ENCODE data around the gene GFPT2.

Gene GFPT2

DNA sequence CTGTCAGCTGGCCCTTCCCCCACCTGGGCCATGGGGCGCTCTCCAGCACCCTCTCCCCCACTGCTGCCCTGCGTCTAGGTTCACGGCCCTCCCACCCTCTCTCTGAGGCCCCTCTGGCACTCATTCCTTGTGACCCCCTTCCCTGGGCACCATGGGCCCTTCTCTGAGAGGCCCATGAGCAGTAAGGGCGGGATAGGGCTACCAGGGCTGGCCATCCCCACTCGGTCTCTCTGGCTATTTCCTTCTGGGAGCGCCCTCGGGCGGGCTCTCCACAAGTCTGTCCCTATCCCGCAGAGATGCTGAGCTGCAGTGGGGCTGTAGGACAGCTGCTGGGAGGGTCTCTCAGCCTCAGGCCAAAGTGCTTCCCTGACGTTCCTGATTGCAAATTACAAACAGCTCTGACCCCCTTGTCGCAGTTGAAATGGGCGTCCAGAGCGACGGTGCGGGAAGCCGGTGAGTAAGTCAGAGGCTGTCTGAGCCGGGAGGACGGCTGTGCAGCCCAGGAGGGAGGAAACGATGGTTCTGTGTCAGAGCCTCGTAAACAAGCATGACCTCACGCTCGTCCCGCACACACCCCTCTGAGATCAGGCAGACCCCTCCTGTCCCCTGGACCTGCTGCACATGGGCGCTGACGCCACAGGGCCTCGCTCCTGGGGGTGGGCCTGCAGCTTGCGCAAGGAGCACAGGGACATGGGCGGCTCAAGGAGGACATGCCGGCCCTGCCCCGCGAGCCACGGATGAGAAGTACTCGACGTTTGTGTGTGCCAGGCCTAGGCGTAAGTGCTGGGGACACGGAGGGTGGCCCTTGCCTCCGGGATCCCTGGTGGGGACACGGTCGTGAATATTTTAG is 36.3 kb upstream of the GFPT2 start:
- no peak overlapping the region for H3K4me3 ChIP-seq (ENCODE audit: low read length)
- H3K9ac ChIP-seq (ENCODE audit: low read depth, low read length) = no peak overlapping the region
- no peak overlapping the region for H3K4me2 ChIP-seq (ENCODE audit: low read length)
- H3K9me3 ChIP-seq (replicated peaks; ENCODE audit: low read length) = no peaks in the 10 kb centered on the region
- no peaks in the 10 kb centered on the region for H3K27me3 ChIP-seq (ENCODE audit: control insufficient read depth, insufficient read depth, low read length)
- no peaks in the 10 kb centered on the region for H3K4me1 ChIP-seq (ENCODE audit: control insufficient read depth, insufficient read depth, low read length)
- no peaks in the 10 kb centered on the region for H3K36me3 ChIP-seq (ENCODE audit: insufficient read depth, low read length)

DNA sequence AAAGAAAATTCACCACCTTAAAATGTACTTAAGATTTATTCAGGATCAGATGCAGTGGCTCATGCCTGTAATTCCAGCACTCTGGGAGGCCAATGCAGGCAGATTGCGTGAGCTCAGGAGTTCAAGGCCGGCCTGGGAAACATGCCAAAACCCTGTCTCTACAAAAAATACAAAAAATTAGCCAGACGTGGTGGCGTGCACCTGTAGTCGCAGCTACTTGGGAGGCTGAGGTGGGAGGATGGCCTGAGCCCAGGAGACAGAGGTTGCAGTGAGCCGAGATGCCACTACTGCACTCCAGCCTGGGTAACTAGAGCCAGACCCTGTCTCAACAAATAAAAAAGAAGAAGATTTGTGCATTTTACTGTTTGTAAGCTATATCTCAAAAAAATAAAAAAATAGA is 34.7 kb upstream of the GFPT2 start:
- H3K4me2 ChIP-seq (ENCODE audit: low read length) = no peak overlapping the region
- no peak overlapping the region for H3K9ac ChIP-seq (ENCODE audit: low read depth, low read length)
- no peaks in the 10 kb centered on the region for H3K36me3 ChIP-seq (ENCODE audit: insufficient read depth, low read length)
- no peaks in the 10 kb centered on the region for H3K9me3 ChIP-seq (replicated peaks; ENCODE audit: low read length)
- H3K27me3 ChIP-seq (ENCODE audit: control insufficient read depth, insufficient read depth, low read length) = no peaks in the 10 kb centered on the region
- no peaks in the 10 kb centered on the region for H3K4me1 ChIP-seq (ENCODE audit: control insufficient read depth, insufficient read depth, low read length)
- H3K4me3 ChIP-seq (ENCODE audit: low read length) = no peak overlapping the region

DNA sequence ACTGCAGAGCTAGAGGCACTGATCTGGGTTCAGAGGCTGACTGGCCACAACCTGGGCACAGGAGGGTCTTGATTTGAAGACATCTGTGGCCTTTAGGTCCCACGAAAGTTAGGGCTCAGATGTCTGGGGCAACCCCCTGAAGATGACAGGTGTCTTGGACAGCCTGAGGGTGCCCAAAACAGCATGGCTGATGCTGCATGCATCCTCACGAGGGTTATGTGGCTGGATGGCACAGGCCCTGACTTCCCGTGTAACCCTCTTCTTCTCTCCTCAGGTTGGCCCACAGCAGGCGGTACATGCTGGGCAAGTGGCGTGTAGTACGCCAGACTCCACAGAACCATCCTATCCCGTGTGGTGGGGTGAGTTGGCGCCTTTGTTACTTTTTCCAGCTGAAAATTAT is 29.8 kb upstream of the GFPT2 start:
- peaks cover 6% of the 10 kb centered on the region for H3K27me3 ChIP-seq (ENCODE audit: control insufficient read depth, insufficient read depth, low read length)
- no peak overlapping the region for H3K9ac ChIP-seq (ENCODE audit: low read depth, low read length)
- H3K9me3 ChIP-seq (replicated peaks; ENCODE audit: low read length) = no peaks in the 10 kb centered on the region
- H3K4me2 ChIP-seq (ENCODE audit: low read length) = no peak overlapping the region
- no peaks in the 10 kb centered on the region for H3K4me1 ChIP-seq (ENCODE audit: control insufficient read depth, insufficient read depth, low read length)
- H3K36me3 ChIP-seq (ENCODE audit: insufficient read depth, low read length) = no peaks in the 10 kb centered on the region
- H3K4me3 ChIP-seq (ENCODE audit: low read length) = no peak overlapping the region

DNA sequence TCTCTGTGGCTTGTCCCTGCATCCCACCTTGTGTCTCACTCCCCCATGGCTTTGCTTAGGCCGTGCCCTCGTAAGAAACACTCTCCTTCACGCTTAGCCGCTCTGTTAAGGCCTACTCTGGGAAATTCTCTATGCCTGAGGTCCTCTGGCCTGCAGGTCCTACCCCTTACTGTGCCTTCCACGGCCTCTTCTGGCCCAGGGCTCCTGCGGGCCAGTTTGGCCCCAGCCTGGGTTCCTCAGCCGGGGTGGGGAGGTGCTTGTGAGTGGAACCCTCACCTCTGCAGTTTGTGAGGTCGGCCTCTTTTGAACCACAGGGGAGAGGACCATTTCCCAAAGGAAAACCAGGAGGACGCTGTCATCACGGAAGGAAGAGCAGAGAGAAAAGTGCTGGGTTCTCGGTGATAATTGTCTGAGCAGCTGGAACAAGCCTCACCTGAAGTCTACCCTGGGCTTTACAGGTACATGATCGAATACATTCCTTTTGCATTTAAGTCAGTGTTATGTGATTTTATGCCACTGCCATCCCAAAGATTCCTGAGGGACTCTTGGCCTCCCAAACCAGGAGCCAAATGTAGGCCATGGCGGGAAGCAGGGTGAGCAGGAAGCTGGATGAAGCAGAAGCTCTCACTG is 28.8 kb upstream of the GFPT2 start:
- Histone ChIP-seq H3K9me3 (replicated peaks; ENCODE audit: low read length) (no peaks in the 10 kb centered on the region), H3K4me2 (ENCODE audit: low read length) (no peak overlapping the region), H3K36me3 (ENCODE audit: insufficient read depth, low read length) (no peaks in the 10 kb centered on the region), H3K4me1 (ENCODE audit: control insufficient read depth, insufficient read depth, low read length) (no peaks in the 10 kb centered on the region), H3K27me3 (ENCODE audit: control insufficient read depth, insufficient read depth, low read length) (peaks cover 6% of the 10 kb centered on the region), H3K4me3 (ENCODE audit: low read length) (no peak overlapping the region), H3K9ac (ENCODE audit: low read depth, low read length) (no peak overlapping the region)

DNA sequence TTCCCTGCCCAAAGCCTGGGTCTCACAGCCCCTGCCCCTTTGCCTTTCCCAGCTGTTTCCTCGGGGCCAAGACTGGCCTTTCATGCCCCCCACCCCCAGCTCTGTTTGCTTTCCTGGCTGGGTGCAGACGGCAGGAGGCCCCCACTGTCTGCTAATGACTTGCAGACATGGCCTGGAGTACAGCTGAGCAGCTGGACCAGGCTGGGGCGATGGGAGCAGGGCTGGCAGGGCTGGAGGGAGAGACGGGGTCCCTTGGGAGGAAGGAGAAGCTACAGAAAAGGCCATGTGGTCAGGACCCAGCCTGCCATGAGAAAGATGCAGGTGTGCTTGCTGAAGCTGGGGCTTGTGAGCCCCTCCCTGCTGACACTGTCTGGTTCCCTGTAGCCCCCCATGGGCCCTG is 28.3 kb upstream of the GFPT2 start:
- H3K4me2 ChIP-seq (ENCODE audit: low read length) = no peak overlapping the region
- peaks cover 6% of the 10 kb centered on the region for H3K27me3 ChIP-seq (ENCODE audit: control insufficient read depth, insufficient read depth, low read length)
- no peak overlapping the region for H3K9ac ChIP-seq (ENCODE audit: low read depth, low read length)
- no peaks in the 10 kb centered on the region for H3K9me3 ChIP-seq (replicated peaks; ENCODE audit: low read length)
- H3K4me3 ChIP-seq (ENCODE audit: low read length) = no peak overlapping the region
- no peaks in the 10 kb centered on the region for H3K36me3 ChIP-seq (ENCODE audit: insufficient read depth, low read length)
- no peaks in the 10 kb centered on the region for H3K4me1 ChIP-seq (ENCODE audit: control insufficient read depth, insufficient read depth, low read length)

DNA sequence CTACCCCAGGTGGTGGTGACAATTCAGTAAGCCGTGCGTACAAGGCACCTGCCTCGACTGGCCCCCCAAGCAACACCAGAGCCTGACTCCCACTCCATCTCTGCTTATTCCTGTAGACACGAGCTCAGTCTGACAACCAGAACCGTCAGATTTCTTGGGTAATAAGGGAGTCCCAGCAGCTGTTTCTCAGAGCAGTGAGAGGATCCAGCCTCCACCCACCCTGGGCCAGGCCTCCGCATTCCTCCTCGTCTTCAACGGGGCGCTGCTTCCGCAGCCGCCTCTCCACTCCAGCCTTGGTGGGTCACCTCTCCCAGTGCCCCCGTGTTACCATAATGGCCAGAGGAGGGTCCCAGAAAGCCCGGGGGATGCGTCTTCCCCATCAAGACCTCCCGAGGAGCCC is 27.7 kb upstream of the GFPT2 start:
- H3K4me1 ChIP-seq (ENCODE audit: control insufficient read depth, insufficient read depth, low read length) = no peaks in the 10 kb centered on the region
- no peaks in the 10 kb centered on the region for H3K36me3 ChIP-seq (ENCODE audit: insufficient read depth, low read length)
- no peak overlapping the region for H3K4me3 ChIP-seq (ENCODE audit: low read length)
- no peak overlapping the region for H3K9ac ChIP-seq (ENCODE audit: low read depth, low read length)
- peaks cover 6% of the 10 kb centered on the region for H3K27me3 ChIP-seq (ENCODE audit: control insufficient read depth, insufficient read depth, low read length)
- no peak overlapping the region for H3K4me2 ChIP-seq (ENCODE audit: low read length)
- H3K9me3 ChIP-seq (replicated peaks; ENCODE audit: low read length) = no peaks in the 10 kb centered on the region

DNA sequence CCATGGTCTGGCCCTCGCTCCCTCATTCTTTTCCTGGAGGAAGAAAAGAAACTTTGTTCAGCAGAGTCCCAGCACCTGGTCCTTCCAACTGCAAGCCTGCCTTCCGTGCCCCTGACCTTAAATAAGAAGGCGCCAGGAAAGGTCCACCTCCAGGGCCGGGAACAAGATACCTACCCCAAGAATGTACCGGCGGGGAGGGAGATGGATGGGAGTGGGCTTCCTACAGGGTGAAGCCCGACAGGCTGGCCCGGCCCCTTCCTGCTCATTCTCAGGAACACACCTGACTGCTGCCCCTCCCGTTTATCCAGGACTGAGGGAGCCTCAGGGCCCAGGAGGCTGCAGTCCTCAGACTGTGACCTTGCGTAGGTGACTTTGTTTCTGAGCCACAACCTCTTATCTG is 27.3 kb upstream of the GFPT2 start:
- no peak overlapping the region for H3K4me2 ChIP-seq (ENCODE audit: low read length)
- no peaks in the 10 kb centered on the region for H3K4me1 ChIP-seq (ENCODE audit: control insufficient read depth, insufficient read depth, low read length)
- no peaks in the 10 kb centered on the region for H3K9me3 ChIP-seq (replicated peaks; ENCODE audit: low read length)
- H3K36me3 ChIP-seq (ENCODE audit: insufficient read depth, low read length) = no peaks in the 10 kb centered on the region
- H3K4me3 ChIP-seq (ENCODE audit: low read length) = no peak overlapping the region
- H3K27me3 ChIP-seq (ENCODE audit: control insufficient read depth, insufficient read depth, low read length) = peaks cover 6% of the 10 kb centered on the region
- no peak overlapping the region for H3K9ac ChIP-seq (ENCODE audit: low read depth, low read length)

DNA sequence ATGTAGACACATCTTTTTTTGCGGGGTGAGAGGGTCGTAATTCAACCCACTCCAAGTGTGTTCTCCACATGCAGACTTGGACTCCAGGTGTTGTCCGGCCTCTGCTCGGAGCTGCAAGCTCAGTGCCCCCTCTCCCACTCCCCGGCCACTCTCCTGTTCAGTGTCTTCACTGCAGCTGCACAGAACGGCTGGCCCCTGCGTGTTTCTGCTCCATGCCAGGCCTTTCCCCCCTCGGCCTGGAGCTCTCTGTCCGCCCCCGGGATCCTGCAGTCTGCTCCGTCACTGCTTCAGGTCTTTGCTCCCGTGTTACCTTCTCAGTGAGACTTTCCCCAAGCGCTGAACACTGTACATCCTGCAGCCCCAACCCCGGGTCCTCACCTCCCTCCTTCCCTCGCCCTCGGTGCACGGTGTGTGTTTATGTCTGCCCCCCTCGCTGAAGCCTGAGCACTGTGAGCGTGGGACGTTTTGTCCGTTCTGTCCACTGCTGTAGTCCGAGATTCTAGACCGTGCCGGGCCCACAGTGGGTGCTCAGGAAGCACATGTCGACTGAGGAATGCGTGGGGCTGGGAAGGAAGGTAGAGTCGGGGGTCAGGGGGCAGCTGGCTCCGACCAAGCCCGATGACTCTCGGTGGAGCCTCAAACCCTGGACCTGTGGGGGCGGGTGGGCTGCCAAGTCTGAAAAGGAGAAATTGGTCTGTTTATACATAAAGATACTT is 26.4 kb upstream of the GFPT2 start:
- Histone ChIP-seq H3K4me3 (ENCODE audit: low read length) (no peak overlapping the region), H3K36me3 (ENCODE audit: insufficient read depth, low read length) (no peaks in the 10 kb centered on the region), H3K4me2 (ENCODE audit: low read length) (no peak overlapping the region), H3K9ac (ENCODE audit: low read depth, low read length) (no peak overlapping the region), H3K9me3 (replicated peaks; ENCODE audit: low read length) (no peaks in the 10 kb centered on the region), H3K27me3 (ENCODE audit: control insufficient read depth, insufficient read depth, low read length) (peaks cover 6% of the 10 kb centered on the region), H3K4me1 (ENCODE audit: control insufficient read depth, insufficient read depth, low read length) (no peaks in the 10 kb centered on the region)

DNA sequence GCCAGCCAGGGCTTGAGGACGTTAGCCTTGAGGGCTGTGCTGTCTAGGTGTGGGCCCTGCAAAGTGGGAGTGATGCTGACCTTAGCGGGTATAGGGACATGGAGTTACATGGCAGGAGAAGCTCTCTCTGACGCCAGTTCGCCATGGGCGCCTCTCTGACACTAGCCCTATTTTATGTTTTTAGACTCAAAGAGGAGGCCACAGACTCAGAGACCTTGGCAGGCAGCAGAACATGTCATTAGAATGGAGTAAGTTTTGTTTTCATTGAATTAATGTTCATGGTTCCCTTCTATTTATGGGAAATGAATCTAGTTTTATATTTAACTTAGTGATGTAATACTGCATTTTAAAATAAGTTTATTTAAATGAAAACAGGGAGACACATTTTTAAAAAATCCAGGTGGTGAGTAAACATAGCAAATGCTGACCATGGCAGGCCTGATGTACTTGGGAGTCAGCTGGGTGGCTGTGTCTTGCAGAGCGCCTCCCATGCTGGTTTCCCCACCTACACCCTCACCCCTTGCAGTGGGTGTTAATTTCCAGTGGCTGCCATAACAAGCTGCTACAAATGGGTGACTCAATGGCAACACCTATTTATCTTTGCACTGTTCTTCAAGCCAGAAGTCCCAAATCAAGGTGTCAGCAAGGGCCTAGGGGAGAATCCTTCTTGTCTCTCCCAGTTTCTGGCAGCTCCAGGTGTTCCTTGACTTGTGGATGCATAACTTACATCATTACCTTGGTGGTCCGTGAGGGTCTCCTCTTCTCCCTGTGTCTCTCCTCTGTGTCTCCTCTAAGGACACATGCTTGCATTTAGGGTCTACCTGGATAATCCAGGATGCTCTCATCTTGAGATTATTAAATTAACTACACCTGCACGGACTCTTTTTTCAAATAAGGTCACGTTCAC is 25.6 kb upstream of the GFPT2 start:
- Histone ChIP-seq H3K4me3 (ENCODE audit: low read length) (no peak overlapping the region), H3K9ac (ENCODE audit: low read depth, low read length) (no peak overlapping the region), H3K4me1 (ENCODE audit: control insufficient read depth, insufficient read depth, low read length) (no peaks in the 10 kb centered on the region), H3K36me3 (ENCODE audit: insufficient read depth, low read length) (no peaks in the 10 kb centered on the region), H3K27me3 (ENCODE audit: control insufficient read depth, insufficient read depth, low read length) (peaks cover 6% of the 10 kb centered on the region), H3K4me2 (ENCODE audit: low read length) (no peak overlapping the region), H3K9me3 (replicated peaks; ENCODE audit: low read length) (no peaks in the 10 kb centered on the region)

DNA sequence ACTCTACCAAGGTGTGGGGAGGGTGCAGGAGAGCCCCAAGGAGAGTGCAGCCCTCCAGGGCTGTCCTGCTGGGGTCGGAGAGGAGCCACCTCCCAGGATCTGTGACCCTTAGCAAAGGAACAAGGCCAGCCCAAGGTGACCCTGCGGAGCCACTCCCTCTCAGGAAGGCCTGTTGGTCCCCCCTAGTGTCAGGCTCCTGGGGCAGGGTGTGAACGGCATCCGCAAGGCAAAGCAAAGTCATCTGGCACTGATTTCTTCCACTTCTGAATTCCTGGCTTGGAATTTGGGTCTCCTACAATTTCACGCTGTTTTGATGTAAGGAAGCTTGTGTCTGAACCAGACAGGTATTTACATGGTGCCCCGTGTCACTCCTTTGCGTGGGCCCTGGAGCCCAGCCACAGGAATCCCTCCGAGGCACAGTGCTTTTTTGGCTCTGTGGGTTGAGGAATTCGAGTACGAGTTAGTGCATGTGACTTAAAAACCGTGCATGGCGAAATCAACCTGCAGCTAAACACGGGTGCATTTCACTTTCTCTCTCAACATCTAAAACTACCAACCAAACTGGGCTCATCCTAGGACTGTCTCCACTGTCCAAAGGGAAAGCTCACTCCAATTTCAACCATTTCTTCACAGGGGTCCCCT is 24.5 kb upstream of the GFPT2 start:
- Histone ChIP-seq H3K27me3 (ENCODE audit: control insufficient read depth, insufficient read depth, low read length) (peaks cover 6% of the 10 kb centered on the region), H3K9me3 (replicated peaks; ENCODE audit: low read length) (no peaks in the 10 kb centered on the region), H3K9ac (ENCODE audit: low read depth, low read length) (no peak overlapping the region), H3K4me1 (ENCODE audit: control insufficient read depth, insufficient read depth, low read length) (no peaks in the 10 kb centered on the region), H3K4me2 (ENCODE audit: low read length) (no peak overlapping the region), H3K36me3 (ENCODE audit: insufficient read depth, low read length) (no peaks in the 10 kb centered on the region), H3K4me3 (ENCODE audit: low read length) (no peak overlapping the region)
